Tibial nerve (tissue), 4 donors: ENCODE results near the gene LRRC25.

Experiments used
- EP300 ChIP-seq, 2 donors: sonication (generic); formaldehyde crosslinking; IDR thresholded peaks; one replicate each; pipeline ENCODE4 v1.6.1; 2017; ENCODE audit warnings: antibody characterized with exemption in 2 of 2, mild to moderate bottlenecking in 1 of 2
- TF ChIP-seq, protein P1 (sequence below), 5 experiments: fragments of 200-600 bp in 3 of 5; fragments of 450-650 bp in 2 of 5; sonication (generic) in 3 of 5; IDR thresholded peaks; one replicate each; pipeline ENCODE4 v1.5.1; 2016 to 2019; ENCODE audit warnings: antibody characterized with exemption in 5 of 5, mild to moderate bottlenecking in 3 of 5, moderate library complexity in 2 of 5

DNA sequence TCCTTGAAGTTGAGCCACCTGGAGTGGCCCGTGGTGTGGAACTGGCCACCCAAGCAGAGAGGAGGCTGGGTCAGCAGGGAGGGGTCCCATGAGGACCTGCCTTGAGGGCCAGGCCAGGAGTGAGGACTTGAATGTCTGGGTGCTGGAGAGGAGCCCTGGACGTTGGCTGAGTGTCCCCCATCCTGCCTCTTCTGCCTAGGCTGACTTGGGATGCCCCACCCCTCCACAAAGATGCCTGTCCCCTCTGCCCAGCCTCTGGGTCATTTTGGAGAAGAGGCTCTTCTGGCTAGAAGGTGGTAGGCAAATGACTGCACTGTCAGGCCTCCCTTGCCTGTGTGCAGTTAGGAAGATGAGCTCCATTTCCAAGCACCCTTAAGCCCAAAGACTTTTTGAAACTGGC, 23.5 kb upstream of the LRRC25 start:
- no peak for TF ChIP-seq EP300 (IDR thresholded peaks at IDR 0.05)
- TF ChIP-seq, protein P1, sequence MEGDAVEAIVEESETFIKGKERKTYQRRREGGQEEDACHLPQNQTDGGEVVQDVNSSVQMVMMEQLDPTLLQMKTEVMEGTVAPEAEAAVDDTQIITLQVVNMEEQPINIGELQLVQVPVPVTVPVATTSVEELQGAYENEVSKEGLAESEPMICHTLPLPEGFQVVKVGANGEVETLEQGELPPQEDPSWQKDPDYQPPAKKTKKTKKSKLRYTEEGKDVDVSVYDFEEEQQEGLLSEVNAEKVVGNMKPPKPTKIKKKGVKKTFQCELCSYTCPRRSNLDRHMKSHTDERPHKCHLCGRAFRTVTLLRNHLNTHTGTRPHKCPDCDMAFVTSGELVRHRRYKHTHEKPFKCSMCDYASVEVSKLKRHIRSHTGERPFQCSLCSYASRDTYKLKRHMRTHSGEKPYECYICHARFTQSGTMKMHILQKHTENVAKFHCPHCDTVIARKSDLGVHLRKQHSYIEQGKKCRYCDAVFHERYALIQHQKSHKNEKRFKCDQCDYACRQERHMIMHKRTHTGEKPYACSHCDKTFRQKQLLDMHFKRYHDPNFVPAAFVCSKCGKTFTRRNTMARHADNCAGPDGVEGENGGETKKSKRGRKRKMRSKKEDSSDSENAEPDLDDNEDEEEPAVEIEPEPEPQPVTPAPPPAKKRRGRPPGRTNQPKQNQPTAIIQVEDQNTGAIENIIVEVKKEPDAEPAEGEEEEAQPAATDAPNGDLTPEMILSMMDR (IDR thresholded peaks at IDR 0.05), result no peak
